NCI-H2196 treated with DMSO at 0.1 percent for 48 hours (cell line): ENCODE measurements around the gene RASGRP2.

Source experiments
- DNase-seq: peaks from one replicate; lab custom pipeline; 2025; ENCODE audit not compliant: unreplicated experiment; lab: John Stamatoyannopoulos, UW

RASGRP2 gene

GRCh38 chr11:64743591-64744543, at the start of gene RASGRP2:
RASGRP2 (minus strand) TSS chr11:64744142; CDS start chr11:64742866, 1,276 bp downstream.
- no peak for DNase-seq

DNA sequence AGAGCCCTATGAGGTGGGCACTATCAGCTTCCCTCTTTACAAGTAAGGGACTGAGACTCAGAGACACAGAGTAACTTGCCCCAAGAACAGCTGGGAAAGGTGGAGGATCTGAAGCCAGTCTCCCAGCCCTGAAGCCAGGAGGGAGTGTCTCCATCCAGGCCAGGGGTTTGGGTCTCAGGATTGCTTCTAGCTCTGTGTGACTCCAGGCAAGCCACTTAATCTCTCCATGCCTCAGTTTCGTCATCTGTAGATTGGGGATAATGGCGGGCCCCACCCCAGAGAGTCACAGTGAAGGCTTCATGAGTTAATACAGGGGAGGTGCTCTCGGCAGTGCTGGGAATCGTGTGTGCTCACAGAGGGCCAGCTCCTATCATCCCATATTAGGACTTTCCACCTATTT, 48.5 kb upstream of the RASGRP2 start:
- no peak for DNase-seq

GRCh38 chr11:64791781-64792291, 47.9 kb upstream of the RASGRP2 start:
- no peak for DNase-seq

- DNase-seq: no peak
Measured at GRCh38 chr11:64790205-64791095, 46.5 kb upstream of the RASGRP2 start.

- no peak for DNase-seq
Measured at GRCh38 chr11:64789331-64790204, 45.6 kb upstream of the RASGRP2 start.

- no peak for DNase-seq
Measured at GRCh38 chr11:64788321-64789215, 44.6 kb upstream of the RASGRP2 start.

DNA sequence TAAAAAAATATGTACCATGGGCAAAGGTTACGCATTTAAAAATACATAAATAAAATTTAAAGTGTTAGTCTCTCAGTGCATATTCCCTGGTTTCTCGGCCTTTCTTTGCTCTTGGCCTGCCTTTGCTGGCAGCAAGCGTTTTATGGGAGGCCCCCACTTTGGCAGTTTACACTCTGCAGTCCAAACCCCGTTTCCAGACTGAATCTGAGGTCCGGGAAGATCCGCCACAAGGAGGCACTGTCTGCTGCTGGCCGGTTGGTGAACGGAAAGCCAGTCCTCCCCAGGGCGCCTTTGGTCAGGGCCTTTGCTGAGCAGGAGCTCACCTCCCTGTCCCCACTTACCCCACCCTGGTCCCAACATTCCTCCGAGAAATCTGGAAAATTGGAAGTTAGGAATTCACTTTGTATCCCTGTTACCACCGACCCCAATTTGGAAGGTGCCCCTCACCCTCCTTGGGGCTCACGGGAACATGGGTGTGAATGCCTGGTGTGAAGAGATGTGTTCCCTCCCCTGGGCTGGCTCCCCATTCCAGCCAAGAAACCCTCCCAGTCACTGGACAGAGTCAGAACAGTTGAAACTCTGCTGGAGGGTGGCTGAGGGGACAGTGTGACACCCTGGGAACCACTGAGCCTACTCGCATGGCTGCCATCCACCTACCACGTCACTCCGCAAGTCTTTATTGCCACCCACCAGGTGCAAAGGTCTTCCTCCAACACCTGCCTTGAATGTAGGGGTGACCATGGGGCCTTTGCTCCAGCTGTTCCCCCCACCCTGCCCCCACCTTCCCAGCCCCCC, 43.8 kb upstream of the RASGRP2 start:
- DNase-seq: no peak

DNA sequence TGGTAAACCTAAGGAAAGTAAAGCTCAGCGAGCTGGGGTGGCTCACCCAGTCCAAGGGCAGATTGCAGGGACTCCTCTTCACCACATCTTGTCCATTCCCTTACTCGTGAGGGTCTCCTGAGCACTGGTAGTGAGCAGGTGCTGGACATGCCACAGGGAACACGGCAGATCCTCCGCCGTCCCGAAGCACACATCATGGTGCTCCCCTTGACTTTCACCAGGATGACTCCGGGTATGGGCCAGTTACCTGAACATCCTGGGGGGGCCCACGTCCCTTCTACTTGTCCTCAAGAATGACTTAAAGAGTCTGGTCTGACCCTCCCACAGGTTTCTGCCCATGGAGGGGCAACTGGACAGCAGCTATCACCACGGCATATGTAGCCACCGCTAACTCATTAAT, 42.4 kb upstream of the RASGRP2 start:
- DNase-seq: no peak

DNA sequence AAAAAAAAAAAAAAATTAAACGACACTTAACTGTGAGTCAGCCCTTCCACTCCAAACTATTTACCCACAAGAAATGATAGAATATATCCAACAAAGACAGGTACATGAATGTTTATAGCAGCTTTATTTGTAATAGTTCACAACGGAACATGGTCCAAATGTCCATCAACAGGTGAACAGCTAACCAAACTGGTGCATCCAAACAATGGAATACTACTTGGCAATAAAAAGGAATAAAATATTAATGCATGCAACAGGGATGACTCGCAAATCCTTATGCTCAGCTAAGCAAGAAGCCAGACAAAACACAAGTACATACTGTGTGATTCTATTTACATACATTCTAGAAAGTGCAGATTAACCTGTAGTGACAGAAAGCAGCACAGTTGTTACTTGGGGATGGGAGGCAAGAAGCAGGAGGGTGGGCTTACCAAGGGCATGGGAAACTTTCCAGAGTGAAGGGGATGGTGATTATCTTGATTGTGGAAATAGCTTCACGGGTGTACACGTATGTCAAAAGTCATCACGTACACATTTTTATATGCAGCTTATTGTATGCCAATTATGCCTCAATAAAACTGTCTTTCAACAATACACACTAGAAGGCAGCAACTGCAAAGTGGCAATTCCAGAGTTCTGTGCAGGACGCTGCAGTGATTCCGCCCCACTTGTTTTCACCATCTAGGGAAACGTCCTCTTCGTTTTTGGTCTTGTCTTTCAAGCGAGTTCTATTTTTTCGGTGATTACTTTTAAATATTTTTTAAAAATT, 41.1 kb upstream of the RASGRP2 start:
- DNase-seq: no peak

- peak; percentile 99 for DNase-seq
Measured at GRCh38 chr11:64778473-64779298, 34.7 kb upstream of the RASGRP2 start, which contains the start of gene SF1. SF1 (minus strand) TSS chr11:64778542; CDS start chr11:64778392, 150 bp downstream.

DNA sequence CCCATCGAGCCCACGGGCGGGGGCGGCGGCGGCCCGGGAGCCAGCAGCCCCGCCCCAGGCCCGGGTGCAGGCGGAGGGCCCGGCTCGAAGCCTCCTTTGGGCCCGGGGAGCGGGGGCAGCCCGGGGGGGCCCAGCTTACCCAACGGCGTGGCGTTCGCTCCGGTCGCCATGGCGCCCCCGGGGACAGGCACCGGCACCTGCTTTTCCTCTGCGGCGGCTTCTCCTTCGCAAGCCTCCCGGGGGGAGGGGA, 34.2 kb upstream of the RASGRP2 start:
- DNase-seq: no peak

GRCh38 chr11:64777449-64778222, 33.7 kb upstream of the RASGRP2 start:
- DNase-seq: peak; percentile 64

- no peak for DNase-seq
Measured at GRCh38 chr11:64776875-64777274, 32.9 kb upstream of the RASGRP2 start.

DNA sequence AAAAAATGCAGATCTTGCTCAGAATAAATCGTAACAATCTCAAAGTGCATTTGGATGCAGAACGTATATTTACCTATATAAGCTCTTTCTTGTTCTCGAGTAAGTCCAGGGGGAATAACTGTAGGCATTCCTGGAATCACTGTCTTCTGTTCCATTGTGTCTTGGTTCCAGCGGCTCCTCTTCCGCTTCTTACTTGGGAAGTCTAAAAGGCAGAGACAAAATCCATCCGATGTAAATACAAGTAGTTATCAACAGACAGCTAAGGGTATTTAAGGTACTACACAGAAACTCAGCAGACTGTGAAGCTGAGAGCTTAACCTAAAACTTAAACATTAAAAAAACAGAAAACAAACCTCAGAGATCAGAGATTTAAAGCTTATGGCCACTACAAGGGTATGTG, 32.5 kb upstream of the RASGRP2 start:
- no peak for DNase-seq

DNA sequence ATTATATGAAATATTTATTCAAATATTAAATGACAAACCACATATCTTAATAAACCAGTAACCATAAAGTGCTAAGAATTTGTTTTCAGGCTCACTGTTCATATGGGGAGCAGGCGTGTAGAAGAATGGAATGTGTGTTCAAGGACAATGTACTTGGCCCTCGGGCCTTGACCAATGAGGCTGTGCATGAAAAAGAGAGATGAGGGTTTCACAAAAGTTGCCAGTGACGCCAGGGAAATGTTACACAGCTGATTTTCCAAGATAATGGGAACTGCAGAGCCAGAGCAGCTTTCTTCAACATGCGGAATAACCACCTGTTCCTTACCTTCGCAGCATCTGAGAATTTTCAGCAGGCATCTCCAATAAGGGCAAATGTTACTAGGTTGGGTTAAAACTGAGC, 30.2 kb upstream of the RASGRP2 start:
- no peak for DNase-seq

GRCh38 chr11:64772303-64773018, 28.5 kb upstream of the RASGRP2 start:
- DNase-seq: no peak
